Measurements from ENCODE around the gene NPSR1.
"Not testable (repeated sequence)": the region's sequence is repeated elsewhere in the genome, so short reads cannot be mapped to it uniquely, and the experiment has no call there.

The NPSR1 gene

GRCh38 chr7:34869057-34869456, 211.0 kb downstream of the NPSR1 start:
- H3K4me3 ChIP-seq (ENCODE audit: low read depth, low read length): no peak overlapping the region
- H3K36me3 ChIP-seq: no peaks in the 10 kb centered on the region
- TF ChIP-seq, protein P1, sequence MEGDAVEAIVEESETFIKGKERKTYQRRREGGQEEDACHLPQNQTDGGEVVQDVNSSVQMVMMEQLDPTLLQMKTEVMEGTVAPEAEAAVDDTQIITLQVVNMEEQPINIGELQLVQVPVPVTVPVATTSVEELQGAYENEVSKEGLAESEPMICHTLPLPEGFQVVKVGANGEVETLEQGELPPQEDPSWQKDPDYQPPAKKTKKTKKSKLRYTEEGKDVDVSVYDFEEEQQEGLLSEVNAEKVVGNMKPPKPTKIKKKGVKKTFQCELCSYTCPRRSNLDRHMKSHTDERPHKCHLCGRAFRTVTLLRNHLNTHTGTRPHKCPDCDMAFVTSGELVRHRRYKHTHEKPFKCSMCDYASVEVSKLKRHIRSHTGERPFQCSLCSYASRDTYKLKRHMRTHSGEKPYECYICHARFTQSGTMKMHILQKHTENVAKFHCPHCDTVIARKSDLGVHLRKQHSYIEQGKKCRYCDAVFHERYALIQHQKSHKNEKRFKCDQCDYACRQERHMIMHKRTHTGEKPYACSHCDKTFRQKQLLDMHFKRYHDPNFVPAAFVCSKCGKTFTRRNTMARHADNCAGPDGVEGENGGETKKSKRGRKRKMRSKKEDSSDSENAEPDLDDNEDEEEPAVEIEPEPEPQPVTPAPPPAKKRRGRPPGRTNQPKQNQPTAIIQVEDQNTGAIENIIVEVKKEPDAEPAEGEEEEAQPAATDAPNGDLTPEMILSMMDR (IDR thresholded peaks at IDR 0.05; ENCODE audit: low read depth, low read length): no peak
- H3K27me3 ChIP-seq (ENCODE audit: insufficient read depth, low read depth, severe bottlenecking): no peaks in the 10 kb centered on the region
- no peaks in the 10 kb centered on the region for H3K9me3 ChIP-seq (ENCODE audit: severe bottlenecking)
- DNase-seq: no peak
- no peak overlapping the region for H3K27ac ChIP-seq

- H3K4me3 ChIP-seq (ENCODE audit: low read depth, low read length); H3K36me3 ChIP-seq; H3K9me3 ChIP-seq (ENCODE audit: severe bottlenecking); H3K27ac ChIP-seq; DNase-seq; H3K27me3 ChIP-seq (ENCODE audit: insufficient read depth, low read depth, severe bottlenecking): not testable (repeated sequence)
Measured at GRCh38 chr7:34870041-34870440, 212.0 kb downstream of the NPSR1 start.

DNA sequence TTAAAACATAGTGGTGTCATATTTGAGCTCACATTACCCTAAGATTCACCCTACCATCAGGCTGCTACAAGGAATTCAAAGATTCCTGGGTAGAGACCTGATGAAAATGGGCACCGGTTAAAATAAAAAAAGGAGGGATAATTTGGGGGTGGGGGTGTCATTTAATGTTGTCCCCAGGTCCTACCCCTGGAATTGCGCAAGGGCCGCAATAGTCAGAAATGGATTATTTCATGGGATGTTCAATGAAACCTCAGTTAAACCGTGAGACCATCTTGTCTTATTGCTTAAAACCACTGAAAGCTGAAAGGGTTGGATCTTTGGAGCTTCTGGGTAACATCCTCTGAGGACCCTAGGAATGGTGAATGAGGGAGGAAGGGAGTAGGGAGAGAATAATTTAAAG, 216.3 kb downstream of the NPSR1 start:
- not testable (repeated sequence) for H3K4me3 ChIP-seq (ENCODE audit: low read depth, low read length); H3K9me3 ChIP-seq (ENCODE audit: severe bottlenecking); H3K36me3 ChIP-seq; DNase-seq; H3K27me3 ChIP-seq (ENCODE audit: insufficient read depth, low read depth, severe bottlenecking); H3K27ac ChIP-seq

DNA sequence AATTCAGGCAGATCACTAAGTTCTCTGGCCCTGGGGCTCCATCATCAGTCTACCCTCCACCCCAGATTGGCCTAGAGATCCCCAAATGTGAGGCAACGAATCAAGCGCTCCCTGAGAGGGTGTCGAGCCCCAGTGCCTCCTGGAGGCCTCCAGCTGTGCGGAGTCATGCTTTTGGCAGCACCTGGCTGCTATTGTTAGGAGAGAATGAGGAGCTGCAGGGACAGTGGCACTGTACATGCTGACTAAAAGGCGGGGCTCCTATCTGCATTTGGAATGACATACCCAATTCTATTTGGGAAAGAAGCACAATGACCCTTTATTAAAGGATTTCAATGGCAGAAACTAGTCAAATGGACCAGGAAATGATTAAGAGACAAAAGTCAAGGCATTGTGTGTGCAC, 217.5 kb downstream of the NPSR1 start:
- no peak overlapping the region for H3K4me3 ChIP-seq (ENCODE audit: low read depth, low read length)
- no peak for DNase-seq
- H3K36me3 ChIP-seq: no peaks in the 10 kb centered on the region
- no peaks in the 10 kb centered on the region for H3K27me3 ChIP-seq (ENCODE audit: insufficient read depth, low read depth, severe bottlenecking)
- no peak overlapping the region for H3K27ac ChIP-seq
- TF ChIP-seq, protein P1 (IDR thresholded peaks at IDR 0.05; ENCODE audit: low read depth, low read length): no peak
- no peaks in the 10 kb centered on the region for H3K9me3 ChIP-seq (ENCODE audit: severe bottlenecking)

- not testable (repeated sequence) for H3K36me3 ChIP-seq; DNase-seq; H3K27ac ChIP-seq; H3K27me3 ChIP-seq (ENCODE audit: insufficient read depth, low read depth, severe bottlenecking); H3K4me3 ChIP-seq (ENCODE audit: low read depth, low read length)
- H3K9me3 ChIP-seq (ENCODE audit: severe bottlenecking): peaks cover 13% of the 10 kb centered on the region
Measured at GRCh38 chr7:34878944-34879735, 221.1 kb downstream of the NPSR1 start.

DNA sequence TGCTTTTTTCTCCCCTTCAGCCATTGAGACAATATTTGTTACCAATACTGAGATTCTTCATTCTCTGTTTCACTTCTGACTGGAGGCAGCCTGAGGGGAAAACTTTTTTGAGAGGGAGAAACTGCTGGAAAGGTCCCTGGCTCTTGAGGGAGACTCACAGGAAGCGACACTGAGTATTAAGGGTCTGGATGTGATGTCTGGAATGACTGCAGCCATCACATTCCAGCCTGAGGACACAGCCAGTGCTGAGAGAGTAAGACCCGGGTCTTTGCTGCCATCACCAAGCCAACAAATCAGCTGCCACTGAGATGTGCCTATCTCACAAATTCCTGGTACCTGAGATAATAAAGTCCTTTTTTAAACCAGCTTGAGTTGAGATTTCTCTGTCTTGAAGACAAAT, 221.9 kb downstream of the NPSR1 start:
- Histone ChIP-seq H3K4me3 (ENCODE audit: low read depth, low read length) (no peak overlapping the region), H3K27ac (no peak overlapping the region), H3K36me3 (no peaks in the 10 kb centered on the region), H3K27me3 (ENCODE audit: insufficient read depth, low read depth, severe bottlenecking) (no peaks in the 10 kb centered on the region), H3K9me3 (ENCODE audit: severe bottlenecking) (peaks cover 13% of the 10 kb centered on the region)
- TF ChIP-seq, protein P1 (IDR thresholded peaks at IDR 0.05; ENCODE audit: low read depth, low read length): no peak
- no peak for DNase-seq

GRCh38 chr7:34883855-34884254, 225.8 kb downstream of the NPSR1 start:
- peaks cover 13% of the 10 kb centered on the region for H3K9me3 ChIP-seq (ENCODE audit: severe bottlenecking)
- not testable (repeated sequence) for H3K27ac ChIP-seq; H3K36me3 ChIP-seq; DNase-seq; H3K4me3 ChIP-seq (ENCODE audit: low read depth, low read length); H3K27me3 ChIP-seq (ENCODE audit: insufficient read depth, low read depth, severe bottlenecking)

GRCh38 chr7:34886856-34887255, 228.8 kb downstream of the NPSR1 start:
- H3K27ac ChIP-seq: no peak overlapping the region
- H3K9me3 ChIP-seq (ENCODE audit: severe bottlenecking): peaks cover 13% of the 10 kb centered on the region
- no peak for DNase-seq
- no peaks in the 10 kb centered on the region for H3K27me3 ChIP-seq (ENCODE audit: insufficient read depth, low read depth, severe bottlenecking)
- no peak overlapping the region for H3K4me3 ChIP-seq (ENCODE audit: low read depth, low read length)
- TF ChIP-seq, protein P1 (IDR thresholded peaks at IDR 0.05; ENCODE audit: low read depth, low read length): no peak
- no peaks in the 10 kb centered on the region for H3K36me3 ChIP-seq

Data from WERI-Rb-1 (cell line).